HCT116 (cell line): ENCODE results near the gene P2RX1.

Experiments used
- CTCF ChIP-seq, 3 experiments: fragments of 200-600 bp in 1 of 3; sonication (generic) in 1 of 3; IDR thresholded peaks in 2 of 3; conservative IDR thresholded peaks in 1 of 3; 2 replicates each; pipeline ENCODE4 v1.5.1; 2012 to 2017; ENCODE audit warnings: low read depth in 2 of 3, low read length in 2 of 3, antibody characterized with exemption in 1 of 3, borderline replicate concordance in 1 of 3, control low read depth in 1 of 3, mild to moderate bottlenecking in 1 of 3, mixed read lengths in 1 of 3, mixed run types in 1 of 3, moderate library complexity in 1 of 3; ENCODE audit not compliant: insufficient read depth in 1 of 3
- EGR1 ChIP-seq: IDR thresholded peaks from 2 replicates; pipeline ENCODE4 v1.6.1; 2012; ENCODE audit warnings: low read depth
- ELF1 ChIP-seq: IDR thresholded peaks from 2 replicates; pipeline ENCODE4 v1.6.1; 2012; ENCODE audit warnings: low read depth, borderline replicate concordance
- EZH2 ChIP-seq: fragments of 200-600 bp; sonication (generic); IDR thresholded peaks from 2 replicates; pipeline ENCODE4 v1.6.1; 2017; ENCODE audit warnings: antibody characterized with exemption, mixed run types
- EZH2phosphoT487 ChIP-seq: fragments of 200-600 bp; IDR thresholded peaks from 2 replicates; pipeline ENCODE4 v1.6.1; 2018; ENCODE audit warnings: antibody characterized with exemption, borderline replicate concordance
- JUND ChIP-seq: IDR thresholded peaks from 2 replicates; pipeline ENCODE4 v1.6.1; 2012
- MAX ChIP-seq: IDR thresholded peaks from 2 replicates; pipeline ENCODE4 v1.6.1; 2012
- POLR2A ChIP-seq: IDR thresholded peaks from 2 replicates; pipeline ENCODE4 v1.7.0; 2011; ENCODE audit warnings: borderline replicate concordance; ENCODE audit not compliant: insufficient read depth, insufficient read length; ENCODE audit errors: extremely low read depth
- POLR2AphosphoS5 ChIP-seq: IDR thresholded peaks from 2 replicates; pipeline ENCODE4 v1.6.1; 2011; ENCODE audit warnings: mild to moderate bottlenecking, low read depth, low read length, moderate library complexity
- REST ChIP-seq: IDR thresholded peaks from 2 replicates; pipeline ENCODE4 v1.6.1; 2012; ENCODE audit warnings: low read depth
- SIN3A ChIP-seq: IDR thresholded peaks from 2 replicates; pipeline ENCODE4 v1.6.1; 2012; ENCODE audit warnings: low read depth
- SP1 ChIP-seq: IDR thresholded peaks from 2 replicates; pipeline ENCODE4 v1.6.1; 2012; ENCODE audit warnings: low read depth
- ZFX ChIP-seq: fragments of 450-650 bp; IDR thresholded peaks from 2 replicates; pipeline ENCODE4 v1.6.1; 2017
- ZNF274 ChIP-seq: fragments of 200-500 bp; sonication (Bioruptor generic); IDR thresholded peaks from 2 replicates; pipeline ENCODE4 v1.6.1; 2014; ENCODE audit warnings: mild to moderate bottlenecking, low read depth, low read length, inconsistent platforms

GRCh38 chr17:3896968-3897235, 19.4 kb downstream of the P2RX1 start:
- TF ChIP-seq POLR2A (no peak), CTCF (IDR thresholded peaks at IDR 0.05 in 2 of 3, conservative IDR thresholded peaks at IDR 0.05 in 1 of 3; ENCODE audit: borderline replicate concordance in 1 of 3, insufficient read depth in 1 of 3, low read depth in 2 of 3, low read length in 2 of 3) (no peak), SIN3A (no peak), JUND (no peak), POLR2AphosphoS5 (no peak), REST (no peak), ELF1 (no peak), EZH2 (no peak), MAX (no peak), SP1 (no peak), EZH2phosphoT487 (no peak), ZFX (no peak), ZNF274 (no peak), EGR1 (no peak)
